ENCODE results near the gene NRDE2.
A peak's percentile ranks its signal among the peaks of the same experiment; 100 is the strongest.

NRDE2 gene, protein sequence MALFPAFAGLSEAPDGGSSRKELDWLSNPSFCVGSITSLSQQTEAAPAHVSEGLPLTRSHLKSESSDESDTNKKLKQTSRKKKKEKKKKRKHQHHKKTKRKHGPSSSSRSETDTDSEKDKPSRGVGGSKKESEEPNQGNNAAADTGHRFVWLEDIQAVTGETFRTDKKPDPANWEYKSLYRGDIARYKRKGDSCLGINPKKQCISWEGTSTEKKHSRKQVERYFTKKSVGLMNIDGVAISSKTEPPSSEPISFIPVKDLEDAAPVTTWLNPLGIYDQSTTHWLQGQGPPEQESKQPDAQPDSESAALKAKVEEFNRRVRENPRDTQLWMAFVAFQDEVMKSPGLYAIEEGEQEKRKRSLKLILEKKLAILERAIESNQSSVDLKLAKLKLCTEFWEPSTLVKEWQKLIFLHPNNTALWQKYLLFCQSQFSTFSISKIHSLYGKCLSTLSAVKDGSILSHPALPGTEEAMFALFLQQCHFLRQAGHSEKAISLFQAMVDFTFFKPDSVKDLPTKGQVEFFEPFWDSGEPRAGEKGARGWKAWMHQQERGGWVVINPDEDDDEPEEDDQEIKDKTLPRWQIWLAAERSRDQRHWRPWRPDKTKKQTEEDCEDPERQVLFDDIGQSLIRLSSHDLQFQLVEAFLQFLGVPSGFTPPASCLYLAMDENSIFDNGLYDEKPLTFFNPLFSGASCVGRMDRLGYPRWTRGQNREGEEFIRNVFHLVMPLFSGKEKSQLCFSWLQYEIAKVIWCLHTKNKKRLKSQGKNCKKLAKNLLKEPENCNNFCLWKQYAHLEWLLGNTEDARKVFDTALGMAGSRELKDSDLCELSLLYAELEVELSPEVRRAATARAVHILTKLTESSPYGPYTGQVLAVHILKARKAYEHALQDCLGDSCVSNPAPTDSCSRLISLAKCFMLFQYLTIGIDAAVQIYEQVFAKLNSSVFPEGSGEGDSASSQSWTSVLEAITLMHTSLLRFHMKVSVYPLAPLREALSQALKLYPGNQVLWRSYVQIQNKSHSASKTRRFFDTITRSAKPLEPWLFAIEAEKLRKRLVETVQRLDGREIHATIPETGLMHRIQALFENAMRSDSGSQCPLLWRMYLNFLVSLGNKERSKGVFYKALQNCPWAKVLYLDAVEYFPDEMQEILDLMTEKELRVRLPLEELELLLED

GRCh38 chr14:90331497-90332270 is at the start of gene NRDE2:
TSS of gene NRDE2 (minus strand) at chr14:90331941. CDS start at chr14:90331904, 37 bp downstream.
- peak within 1 kb of the TSS; percentile 54 for H3K4me3 ChIP-seq (ENCODE audit: low read depth, low read length)
- H3K9me3 ChIP-seq (ENCODE audit: severe bottlenecking): no peaks in the 10 kb centered on the region
- peak; percentile 81 for DNase-seq
- TF ChIP-seq, protein P1, sequence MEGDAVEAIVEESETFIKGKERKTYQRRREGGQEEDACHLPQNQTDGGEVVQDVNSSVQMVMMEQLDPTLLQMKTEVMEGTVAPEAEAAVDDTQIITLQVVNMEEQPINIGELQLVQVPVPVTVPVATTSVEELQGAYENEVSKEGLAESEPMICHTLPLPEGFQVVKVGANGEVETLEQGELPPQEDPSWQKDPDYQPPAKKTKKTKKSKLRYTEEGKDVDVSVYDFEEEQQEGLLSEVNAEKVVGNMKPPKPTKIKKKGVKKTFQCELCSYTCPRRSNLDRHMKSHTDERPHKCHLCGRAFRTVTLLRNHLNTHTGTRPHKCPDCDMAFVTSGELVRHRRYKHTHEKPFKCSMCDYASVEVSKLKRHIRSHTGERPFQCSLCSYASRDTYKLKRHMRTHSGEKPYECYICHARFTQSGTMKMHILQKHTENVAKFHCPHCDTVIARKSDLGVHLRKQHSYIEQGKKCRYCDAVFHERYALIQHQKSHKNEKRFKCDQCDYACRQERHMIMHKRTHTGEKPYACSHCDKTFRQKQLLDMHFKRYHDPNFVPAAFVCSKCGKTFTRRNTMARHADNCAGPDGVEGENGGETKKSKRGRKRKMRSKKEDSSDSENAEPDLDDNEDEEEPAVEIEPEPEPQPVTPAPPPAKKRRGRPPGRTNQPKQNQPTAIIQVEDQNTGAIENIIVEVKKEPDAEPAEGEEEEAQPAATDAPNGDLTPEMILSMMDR (IDR thresholded peaks at IDR 0.05; ENCODE audit: low read depth, low read length): no peak
- no peaks in the 10 kb centered on the region for H3K27me3 ChIP-seq (ENCODE audit: insufficient read depth, low read depth, severe bottlenecking)
- H3K36me3 ChIP-seq: no peaks in the 10 kb centered on the region
- H3K27ac ChIP-seq: peak within 1 kb of the TSS; percentile 76

- DNase-seq: peak; percentile 69
- no peaks in the 10 kb centered on the region for H3K27me3 ChIP-seq (ENCODE audit: insufficient read depth, low read depth, severe bottlenecking)
- H3K27ac ChIP-seq: no peak overlapping the region
- no peaks in the 10 kb centered on the region for H3K36me3 ChIP-seq
- TF ChIP-seq, protein P1 (IDR thresholded peaks at IDR 0.05; ENCODE audit: low read depth, low read length): no peak
- peak overlapping the region; percentile 81 for H3K4me3 ChIP-seq (ENCODE audit: low read depth, low read length)
- no peaks in the 10 kb centered on the region for H3K9me3 ChIP-seq (ENCODE audit: severe bottlenecking)
Measured at GRCh38 chr14:90381011-90381786, 49.5 kb upstream of the NRDE2 start.

GRCh38 chr14:90379106-90379505 is 47.4 kb upstream of the NRDE2 start:
- no peak for DNase-seq
- Histone ChIP-seq H3K27ac (no peak overlapping the region), H3K36me3 (no peaks in the 10 kb centered on the region), H3K4me3 (ENCODE audit: low read depth, low read length) (no peak overlapping the region), H3K9me3 (ENCODE audit: severe bottlenecking) (no peaks in the 10 kb centered on the region), H3K27me3 (ENCODE audit: insufficient read depth, low read depth, severe bottlenecking) (no peaks in the 10 kb centered on the region)
- TF ChIP-seq, protein P1 (IDR thresholded peaks at IDR 0.05; ENCODE audit: low read depth, low read length): no peak

DNA sequence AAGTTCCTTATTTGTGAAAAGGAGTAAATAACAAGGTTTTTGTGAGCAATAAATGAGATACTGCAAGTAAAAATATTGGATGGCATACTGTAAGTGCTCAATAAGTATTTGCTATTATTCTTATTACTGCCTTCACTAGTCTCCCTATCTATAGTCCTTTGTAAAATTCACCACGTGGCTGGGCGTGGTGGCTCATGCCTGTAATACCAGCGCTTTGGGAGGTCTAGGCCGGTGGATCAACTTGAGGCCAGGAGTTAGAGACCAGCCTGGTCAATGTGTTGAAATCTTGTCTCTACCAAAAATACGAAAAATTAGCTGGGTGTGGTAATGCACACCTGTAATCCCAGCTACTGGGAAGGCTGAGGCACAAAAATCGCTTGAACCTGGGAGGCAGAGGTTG is 46.5 kb upstream of the NRDE2 start:
- no peak for DNase-seq

More for the DNA sequence above, 46.5 kb upstream of the NRDE2 start:
- Histone ChIP-seq H3K4me3 (ENCODE audit: low read depth, low read length) (no peak overlapping the region), H3K36me3 (no peaks in the 10 kb centered on the region), H3K27me3 (ENCODE audit: insufficient read depth, low read depth, severe bottlenecking) (no peaks in the 10 kb centered on the region), H3K27ac (no peak overlapping the region), H3K9me3 (ENCODE audit: severe bottlenecking) (no peaks in the 10 kb centered on the region)
- TF ChIP-seq, protein P1 (IDR thresholded peaks at IDR 0.05; ENCODE audit: low read depth, low read length): no peak

All from WERI-Rb-1 (cell line).